CD4-positive, alpha-beta memory T cell (primary cell): Measurements from ENCODE around the gene ARPC2. TPM values are rescaled to one million over a fixed set of nuclear protein-coding genes. Genes with fewer than 3 reads are reported as not detected.
A peak's percentile ranks its signal among the peaks of the same experiment; 100 is the strongest.
"Not testable (repeated sequence)": the region's sequence is repeated elsewhere in the genome, so short reads cannot be mapped to it uniquely, and the experiment has no call there.

ENCODE experiments used
- CTCF ChIA-PET: fragments of 350-600 bp; sonication (Branson Sonifier 250); formaldehyde crosslinking; loops from one replicate; lab custom pipeline; 2021; ENCODE audit warnings: inconsistent platforms; ENCODE audit not compliant: partially characterized antibody; lab: Charles Lee
- POLR2A ChIA-PET: fragments of 350-600 bp; sonication (Branson Sonifier 250); formaldehyde crosslinking; loops from one replicate; lab custom pipeline; 2021; ENCODE audit not compliant: partially characterized antibody; lab: Charles Lee
- DNase-seq, 5 donors: peaks; one replicate each; pipeline versions ENCODE4 v3.0.0 to v3.0.0-alpha.2; 2020 to 2022; ENCODE audit warnings: mixed read lengths in 1 of 5
- H3K27ac ChIP-seq: one replicate; pipeline ENCODE4 v1.7.0; 2013; ENCODE audit warnings: low read depth, low read length
- H3K27me3 ChIP-seq: 2 replicates; pipeline ENCODE4 v1.7.0; 2013; ENCODE audit warnings: mild to moderate bottlenecking, low read length, moderate library complexity; ENCODE audit not compliant: insufficient read depth
- H3K36me3 ChIP-seq: 2 replicates; pipeline ENCODE4 v1.7.0; 2013; ENCODE audit warnings: mild to moderate bottlenecking, low read length, moderate library complexity; ENCODE audit not compliant: insufficient read depth
- H3K4me1 ChIP-seq: 2 replicates; pipeline ENCODE4 v1.7.0; 2013; ENCODE audit warnings: mild to moderate bottlenecking, low read length, moderate library complexity; ENCODE audit not compliant: insufficient read depth
- H3K4me3 ChIP-seq, 2 donors: one replicate each; pipeline ENCODE4 v1.7.0; 2013; ENCODE audit warnings: low read length in 2 of 2, mild to moderate bottlenecking in 1 of 2
- H3K9me3 ChIP-seq, 2 donors: one replicate each; pipeline ENCODE4 v1.7.0; 2013; ENCODE audit warnings: low read length in 2 of 2, control low read depth in 1 of 2; ENCODE audit not compliant: control insufficient read depth in 1 of 2
- H3K27ac Mint-ChIP-seq, 7 donors: one replicate each; pipeline ENCODE4 v1.8.0; 2020 to 2021; ENCODE audit warnings: mixed read lengths in 7 of 7, mild to moderate bottlenecking in 6 of 7, inconsistent platforms in 3 of 7, moderate library complexity in 3 of 7
- H3K27me3 Mint-ChIP-seq, 2 donors: one replicate each; pipeline ENCODE4 v1.8.0; 2020 to 2021; ENCODE audit warnings: mixed read lengths in 2 of 2
- H3K36me3 Mint-ChIP-seq, 2 donors: one replicate each; pipeline ENCODE4 v1.8.0; 2020 to 2021; ENCODE audit warnings: mixed read lengths in 2 of 2, inconsistent platforms in 1 of 2, mild to moderate bottlenecking in 1 of 2
- H3K4me1 Mint-ChIP-seq, 4 donors: one replicate each; pipeline ENCODE4 v1.8.0; 2020 to 2021; ENCODE audit warnings: mixed read lengths in 4 of 4, mild to moderate bottlenecking in 1 of 4
- H3K4me3 Mint-ChIP-seq, 8 donors: one replicate each; pipeline ENCODE4 v1.8.0; 2020 to 2021; ENCODE audit warnings: mixed read lengths in 8 of 8, mild to moderate bottlenecking in 7 of 8, moderate library complexity in 6 of 8, inconsistent platforms in 3 of 8
- H3K9me3 Mint-ChIP-seq, 8 donors: one replicate each; pipeline ENCODE4 v1.8.0; 2020 to 2021; ENCODE audit warnings: mixed read lengths in 8 of 8, mild to moderate bottlenecking in 5 of 8, inconsistent platforms in 3 of 8, moderate library complexity in 1 of 8
- intact Hi-C: fragments of 100-400 bp; cut with micrococcal nuclease; formaldehyde crosslinking; loops from one replicate; pipeline ENCODE4 v1.15.1; 2023
- polyA plus RNA-seq, 2 donors: library from polyadenylated mRNA; unstranded; fragments of 300-500 nt; fragmentation: Illumina TruSeq; gene quantifications; one replicate each; pipeline ENCODE4 v1.2.3, GENCODE V29; 2021
- total RNA-seq, 2 experiments: library from RNA; stranded (reverse); gene quantifications; one replicate each; pipeline ENCODE4 v1.2.3, GENCODE V29; 2021

Gene ARPC2
- total and polyA plus RNA-seq, 4 experiments from 2014 or later = 412 to 1,042 (median 628) TPM

GRCh38 chr2:218271865-218272530 lies 55.0 kb downstream of the ARPC2 start:
- H3K27me3 Mint-ChIP-seq = no peaks in the 10 kb centered on the region
- Histone ChIP-seq H3K36me3 (peaks cover 42% of the 10 kb centered on the region), H3K4me3 (no peak overlapping the region), H3K4me1 (peaks cover 34% of the 10 kb centered on the region), H3K27ac (peak overlapping the region; percentile 51), H3K9me3 (no peaks in the 10 kb centered on the region), H3K27me3 (no peaks in the 10 kb centered on the region)
- peaks cover 30 to 57% (median 42%) of the 10 kb centered on the region in 4 donors for H3K4me1 Mint-ChIP-seq
- peak overlapping the region; percentile 18 to 96 (median 89) for H3K27ac Mint-ChIP-seq
- no peak for DNase-seq
- ChIA-PET POLR2A (interaction anchor here (0.6 to 9.5 kb wide), 11 partner anchors 13 to 133 kb away, joined by 3 to 188 read pairs (median 12); partner anchors contain the start of genes ARPC2, CATIP, CTDSP1 and TMBIM1), CTCF (interaction anchor here (0.5 to 7.5 kb wide), 24 partner anchors 10 to 996 kb away, joined by 3 to 446 read pairs (median 6); partner anchors contain the start of genes CATIP, CTDSP1 and TMBIM1)
- intact Hi-C loops = loop anchor here (1.0 to 5.0 kb wide), 6 partner anchors 29 to 1115 kb away; partner anchors contain the start of genes BCS1L, CATIP, DNPEP and ZNF142
- peaks cover 38 to 64% of the 10 kb centered on the region in 2 donors for H3K36me3 Mint-ChIP-seq
- H3K4me3 Mint-ChIP-seq = peak overlapping the region; percentile 50 to 95 (median 92)
- no peaks in the 10 kb centered on the region for H3K9me3 Mint-ChIP-seq

- peak overlapping the region; percentile 73 to 95 (median 82) for H3K27ac Mint-ChIP-seq
- Histone ChIP-seq H3K27ac (peak overlapping the region; percentile 51), H3K27me3 (no peaks in the 10 kb centered on the region), H3K9me3 (no peaks in the 10 kb centered on the region), H3K36me3 (peaks cover 42% of the 10 kb centered on the region), H3K4me1 (peaks cover 34% of the 10 kb centered on the region), H3K4me3 (no peak overlapping the region)
- ChIA-PET POLR2A (interaction anchor here (0.6 to 9.5 kb wide), 9 partner anchors 12 to 133 kb away, joined by 3 to 188 read pairs (median 17); partner anchors contain the start of genes ARPC2, CATIP, CTDSP1 and TMBIM1), CTCF (interaction anchor here (0.5 to 7.5 kb wide), 29 partner anchors 10 to 995 kb away, joined by 3 to 446 read pairs (median 5); partner anchors contain the start of genes ARPC2, CATIP, CTDSP1 and TMBIM1)
- intact Hi-C loops = loop anchor here (1.0 to 5.0 kb wide), 5 partner anchors 29 to 1115 kb away; partner anchors contain the start of genes CATIP and DNPEP
- H3K36me3 Mint-ChIP-seq = peaks cover 37 to 64% of the 10 kb centered on the region in 2 donors
- H3K9me3 Mint-ChIP-seq = no peaks in the 10 kb centered on the region
- H3K4me3 Mint-ChIP-seq = peak overlapping the region in 5 of 8 donors; percentile 10 to 94 (median 54)
- no peaks in the 10 kb centered on the region for H3K27me3 Mint-ChIP-seq
- peaks cover 26 to 50% (median 39%) of the 10 kb centered on the region in 4 donors for H3K4me1 Mint-ChIP-seq
- DNase-seq = peak; percentile 77 to 82 (median 78)
Measured at GRCh38 chr2:218272531-218273212, 55.7 kb downstream of the ARPC2 start.

GRCh38 chr2:218273214-218273907 lies 56.4 kb downstream of the ARPC2 start:
- not testable (repeated sequence) for DNase-seq, H3K27me3 Mint-ChIP-seq
- intact Hi-C loops = loop anchor here (5.0 kb wide), 1 partner anchor 1114 kb away; the partner anchor contains the start of gene DNPEP

GRCh38 chr2:218273908-218274249 lies 56.9 kb downstream of the ARPC2 start:
- Mint-ChIP-seq H3K27ac (peak overlapping the region in 5 of 7 donors; percentile 54 to 87 (median 68)), H3K27me3 (no peaks in the 10 kb centered on the region), H3K4me3 (peak overlapping the region in 1 of 8 donors; percentile 12), H3K4me1 (peaks cover 26 to 49% (median 37%) of the 10 kb centered on the region in 4 donors), H3K36me3 (peaks cover 41 to 73% of the 10 kb centered on the region in 2 donors), H3K9me3 (no peaks in the 10 kb centered on the region)
- no peak for DNase-seq
- no peak overlapping the region for H3K4me3 ChIP-seq
- no peaks in the 10 kb centered on the region for H3K9me3 ChIP-seq
- H3K4me1 ChIP-seq = peaks cover 33% of the 10 kb centered on the region
- peaks cover 54% of the 10 kb centered on the region for H3K36me3 ChIP-seq
- intact Hi-C loops = loop anchor here (5.0 kb wide), 1 partner anchor 1113 kb away; the partner anchor contains the start of gene DNPEP
- no peaks in the 10 kb centered on the region for H3K27me3 ChIP-seq
- H3K27ac ChIP-seq = no peak overlapping the region
- POLR2A ChIA-PET = interaction anchor here (2.0 to 9.5 kb wide), 4 partner anchors 11 to 122 kb away, joined by 8 to 188 read pairs (median 124); partner anchors contain the start of genes CATIP and TMBIM1
- CTCF ChIA-PET = interaction anchor here (0.7 to 7.5 kb wide), 16 partner anchors 17 to 574 kb away, joined by 3 to 446 read pairs (median 6); partner anchors contain the start of genes ARPC2, CATIP and TMBIM1

More at GRCh38 chr2:218273214-218273907, 56.4 kb downstream of the ARPC2 start:
- Mint-ChIP-seq H3K4me3 (peak overlapping the region in 1 of 8 donors; percentile 12), H3K36me3 (peaks cover 40 to 70% of the 10 kb centered on the region in 2 donors), H3K27ac (peak overlapping the region in 6 of 7 donors; percentile 65 to 92 (median 78)), H3K4me1 (peaks cover 26 to 50% (median 38%) of the 10 kb centered on the region in 4 donors)
- peaks cover 49% of the 10 kb centered on the region for H3K36me3 ChIP-seq
- H3K9me3 Mint-ChIP-seq, H3K9me3 ChIP-seq, H3K4me3 ChIP-seq, H3K27ac ChIP-seq, H3K27me3 ChIP-seq: not testable (repeated sequence)
- CTCF ChIA-PET = interaction anchor here (0.7 to 7.5 kb wide), 20 partner anchors 15 to 575 kb away, joined by 3 to 446 read pairs (median 6); partner anchors contain the start of genes ARPC2, CATIP, CTDSP1 and TMBIM1
- POLR2A ChIA-PET = interaction anchor here (1.2 to 9.5 kb wide), 6 partner anchors 11 to 126 kb away, joined by 3 to 188 read pairs (median 44); partner anchors contain the start of genes CATIP, CTDSP1 and TMBIM1
- H3K4me1 ChIP-seq = peaks cover 34% of the 10 kb centered on the region

GRCh38 chr2:218274586-218274985 lies 57.6 kb downstream of the ARPC2 start:
- no peak overlapping the region for H3K4me3 Mint-ChIP-seq
- H3K27ac Mint-ChIP-seq = peak overlapping the region in 6 of 7 donors; percentile 12 to 57 (median 54)
- no peaks in the 10 kb centered on the region for H3K27me3 Mint-ChIP-seq
- CTCF ChIA-PET = interaction anchor here (1.7 to 7.5 kb wide), 5 partner anchors 16 to 120 kb away, joined by 10 to 446 read pairs (median 62); partner anchors contain the start of genes CATIP and TMBIM1
- peaks cover 41 to 76% of the 10 kb centered on the region in 2 donors for H3K36me3 Mint-ChIP-seq
- Histone ChIP-seq H3K27me3 (no peaks in the 10 kb centered on the region), H3K4me3 (no peak overlapping the region), H3K9me3 (no peaks in the 10 kb centered on the region), H3K36me3 (peaks cover 61% of the 10 kb centered on the region), H3K4me1 (peaks cover 27% of the 10 kb centered on the region), H3K27ac (no peak overlapping the region)
- no peaks in the 10 kb centered on the region for H3K9me3 Mint-ChIP-seq
- POLR2A ChIA-PET = interaction anchor here (0.6 to 9.5 kb wide), 5 partner anchors 10 to 127 kb away, joined by 3 to 188 read pairs (median 6); partner anchors contain the start of gene TMBIM1
- H3K4me1 Mint-ChIP-seq = peaks cover 22 to 44% (median 30%) of the 10 kb centered on the region in 4 donors
- DNase-seq = no peak
- intact Hi-C loops = loop anchor here (5.0 kb wide), 1 partner anchor 1113 kb away; the partner anchor contains the start of gene DNPEP
